Endothelial cell of umbilical vein (primary cell): ENCODE data around the gene ERMN.

Source experiments
- CTCF ChIP-seq, 2 donors: IDR thresholded peaks; 1 replicate in 1 of 2; 2 replicates in 1 of 2; pipeline ENCODE4 v1.5.1; 2011; ENCODE audit warnings: low read length in 2 of 2, mild to moderate bottlenecking in 2 of 2, moderate library complexity in 2 of 2, control low read depth in 1 of 2, inconsistent platforms in 1 of 2, low read depth in 1 of 2; ENCODE audit not compliant: insufficient read depth in 1 of 2; ENCODE audit errors: extremely low read depth in 1 of 2
- JUN ChIP-seq: IDR thresholded peaks from 2 replicates; pipeline ENCODE4 v1.6.1; 2011; ENCODE audit warnings: borderline replicate concordance, low read depth; ENCODE audit not compliant: insufficient read length, insufficient read depth
- POLR2A ChIP-seq: IDR thresholded peaks from 2 replicates; pipeline ENCODE4 v1.6.1; 2012; ENCODE audit warnings: low read depth, mild to moderate bottlenecking, control low read depth, low read length
- POLR2AphosphoS5 ChIP-seq: IDR thresholded peaks from 2 replicates; pipeline ENCODE4 v1.6.1; 2012; ENCODE audit warnings: low read depth, mild to moderate bottlenecking, control low read depth, low read length, moderate library complexity; ENCODE audit not compliant: insufficient read depth

GRCh38 chr2:157309878-157310277 is 15.7 kb downstream of the ERMN start:
- TF ChIP-seq POLR2AphosphoS5 (no peak), CTCF (IDR thresholded peaks at IDR 0.05; ENCODE audit: extremely low read depth in 1 of 2, insufficient read depth in 1 of 2, low read depth in 1 of 2, low read length in 2 of 2) (no peak), POLR2A (no peak), JUN (no peak)
